AG10803 (cell line): ENCODE measurements around the gene TPO.

Source experiments
- DNase-seq: peaks from one replicate; pipeline ENCODE4 v3.0.0; 2010; ENCODE audit warnings: low read depth
- H3K4me3 ChIP-seq: 2 replicates; pipeline ENCODE4 v1.5.1; 2011; ENCODE audit warnings: mild to moderate bottlenecking, low read length, control low read depth
- TF ChIP-seq, protein P1 (sequence below): conservative IDR thresholded peaks from 2 replicates; pipeline ENCODE4 v1.5.1; 2011; ENCODE audit warnings: mild to moderate bottlenecking, low read length, control low read depth, inconsistent platforms

The TPO gene

DNA sequence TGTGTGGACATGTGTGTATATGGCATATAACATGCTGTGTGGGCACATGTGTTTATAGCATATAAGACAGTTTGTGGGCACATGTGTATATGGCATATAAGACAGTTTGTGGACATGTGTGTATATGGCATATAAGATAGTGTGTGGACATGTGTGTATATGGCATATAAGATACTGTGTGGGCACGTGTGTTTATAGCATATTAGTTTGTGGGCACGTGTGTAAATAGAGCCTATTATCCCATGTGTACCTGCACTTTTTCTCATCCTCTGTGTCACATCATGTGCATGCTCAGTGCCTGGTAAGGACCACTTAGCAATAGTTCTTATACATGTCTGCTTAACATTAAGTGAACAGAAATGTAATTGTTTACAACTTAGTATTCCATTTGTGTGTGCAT is 45.2 kb downstream of the TPO start:
- TF ChIP-seq, protein P1, sequence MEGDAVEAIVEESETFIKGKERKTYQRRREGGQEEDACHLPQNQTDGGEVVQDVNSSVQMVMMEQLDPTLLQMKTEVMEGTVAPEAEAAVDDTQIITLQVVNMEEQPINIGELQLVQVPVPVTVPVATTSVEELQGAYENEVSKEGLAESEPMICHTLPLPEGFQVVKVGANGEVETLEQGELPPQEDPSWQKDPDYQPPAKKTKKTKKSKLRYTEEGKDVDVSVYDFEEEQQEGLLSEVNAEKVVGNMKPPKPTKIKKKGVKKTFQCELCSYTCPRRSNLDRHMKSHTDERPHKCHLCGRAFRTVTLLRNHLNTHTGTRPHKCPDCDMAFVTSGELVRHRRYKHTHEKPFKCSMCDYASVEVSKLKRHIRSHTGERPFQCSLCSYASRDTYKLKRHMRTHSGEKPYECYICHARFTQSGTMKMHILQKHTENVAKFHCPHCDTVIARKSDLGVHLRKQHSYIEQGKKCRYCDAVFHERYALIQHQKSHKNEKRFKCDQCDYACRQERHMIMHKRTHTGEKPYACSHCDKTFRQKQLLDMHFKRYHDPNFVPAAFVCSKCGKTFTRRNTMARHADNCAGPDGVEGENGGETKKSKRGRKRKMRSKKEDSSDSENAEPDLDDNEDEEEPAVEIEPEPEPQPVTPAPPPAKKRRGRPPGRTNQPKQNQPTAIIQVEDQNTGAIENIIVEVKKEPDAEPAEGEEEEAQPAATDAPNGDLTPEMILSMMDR = no peak
- H3K4me3 ChIP-seq = no peak overlapping the region
- no peak for DNase-seq

DNA sequence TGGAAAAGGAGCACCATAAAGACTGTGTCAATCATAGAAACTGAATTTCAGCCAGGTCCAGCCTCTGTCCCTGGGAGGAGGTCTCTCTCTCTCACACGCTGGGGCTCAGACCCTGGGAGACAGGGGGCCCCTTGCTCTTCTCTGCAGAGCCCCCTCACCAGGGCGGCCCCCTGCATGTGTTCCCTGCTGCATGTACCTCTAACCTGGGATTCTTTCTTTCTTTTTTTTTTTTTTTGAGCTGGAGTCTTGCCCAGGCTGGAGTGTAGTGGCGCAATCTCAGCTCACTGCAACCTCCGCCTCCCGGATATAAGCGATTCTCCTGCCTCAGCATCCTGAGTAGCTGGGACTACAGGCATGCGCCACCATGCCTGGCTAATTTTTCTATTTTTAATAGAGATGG is 46.5 kb downstream of the TPO start:
- TF ChIP-seq, protein P1 = no peak
- H3K4me3 ChIP-seq = no peak overlapping the region
- no peak for DNase-seq

DNA sequence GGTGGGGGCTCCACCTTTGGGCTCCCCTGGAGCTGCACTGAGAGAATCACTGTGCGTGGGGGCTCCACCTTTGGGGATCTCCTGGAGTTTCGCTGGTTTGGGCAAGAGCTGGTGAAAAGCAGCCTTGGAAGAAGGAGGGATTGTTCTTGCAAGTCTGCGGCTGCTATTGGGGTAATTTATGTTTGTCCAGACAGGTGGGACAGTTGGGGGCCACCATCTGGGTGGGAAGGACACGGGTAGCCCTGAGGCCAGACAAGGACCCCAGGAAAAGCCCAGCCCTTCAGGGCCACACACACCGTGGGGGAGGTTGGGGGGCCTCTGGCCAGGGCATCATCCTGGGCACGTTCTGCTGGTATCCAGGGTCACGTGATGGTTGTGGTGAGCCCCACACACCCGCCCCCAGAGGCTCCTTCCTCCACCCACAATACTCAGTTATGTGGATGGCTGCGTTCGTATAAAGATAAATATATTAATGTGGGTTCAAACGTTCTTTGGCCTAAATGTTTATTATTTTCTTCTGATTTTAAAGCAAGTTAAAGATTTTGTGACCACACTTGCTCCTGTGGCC is 47.7 kb downstream of the TPO start:
- H3K4me3 ChIP-seq = no peak overlapping the region
- TF ChIP-seq, protein P1 = no peak
- no peak for DNase-seq

DNA sequence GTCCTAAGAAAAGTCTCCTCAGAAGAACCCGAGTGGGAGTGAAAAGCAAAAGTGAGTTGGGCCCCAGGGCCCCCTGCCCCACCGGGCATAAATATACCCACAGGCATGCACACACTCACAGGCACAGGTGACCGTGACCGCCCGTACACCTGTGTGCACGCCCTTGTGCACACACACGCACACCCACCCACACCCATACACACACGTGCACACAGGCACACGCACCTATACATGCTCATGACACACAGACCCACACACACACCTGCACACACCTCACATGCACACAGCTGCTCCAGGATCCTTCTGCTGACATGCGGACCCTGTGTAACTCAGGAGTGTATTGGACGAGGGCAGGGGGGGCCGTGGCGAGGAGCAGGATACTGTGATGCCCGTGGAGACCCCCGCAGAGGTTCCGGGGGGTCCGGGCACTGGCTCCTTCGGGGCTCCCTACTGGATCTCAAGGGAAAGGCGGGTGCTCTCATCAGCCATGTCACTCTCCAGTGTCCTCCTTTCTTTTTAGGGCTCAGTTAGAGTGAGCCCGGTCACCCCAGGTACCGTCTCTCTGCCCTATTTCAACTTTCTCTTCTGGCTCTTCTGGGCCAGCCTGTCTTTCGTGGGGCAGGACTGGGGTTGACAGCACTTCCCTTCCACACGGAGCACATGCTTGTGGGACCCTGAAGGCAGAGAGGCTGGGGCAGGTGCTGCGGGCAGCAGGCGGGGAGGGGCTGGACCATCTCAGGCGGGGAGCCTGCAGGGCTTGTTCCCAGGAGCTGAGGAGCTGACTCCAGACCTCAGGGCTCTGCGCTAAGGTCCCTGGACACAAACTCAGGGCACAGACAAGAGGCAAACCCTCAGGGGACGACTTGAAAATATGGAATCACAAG is 48.5 kb downstream of the TPO start:
- TF ChIP-seq, protein P1 = no peak
- no peak for DNase-seq
- no peak overlapping the region for H3K4me3 ChIP-seq

DNA sequence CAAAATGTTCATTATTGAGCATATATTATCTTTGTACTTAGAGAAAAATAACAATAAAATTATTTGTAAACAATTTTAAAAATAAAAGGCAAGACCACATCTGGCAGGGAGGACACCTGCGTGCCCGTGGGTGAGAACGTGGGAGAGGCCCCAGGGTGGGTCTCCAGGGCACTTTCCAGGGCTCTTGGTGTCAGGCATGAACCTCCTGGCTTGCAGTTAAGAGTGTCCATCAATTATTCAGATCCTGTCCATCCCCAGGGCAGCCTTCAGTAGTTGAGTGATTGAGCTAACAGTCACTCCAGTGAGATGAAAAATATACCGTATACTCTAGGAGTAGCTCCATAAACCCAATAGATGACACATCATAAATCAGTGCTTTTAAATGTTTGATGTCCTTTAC is 49.7 kb downstream of the TPO start:
- DNase-seq = no peak
- H3K4me3 ChIP-seq = no peak overlapping the region
- TF ChIP-seq, protein P1 = no peak

DNA sequence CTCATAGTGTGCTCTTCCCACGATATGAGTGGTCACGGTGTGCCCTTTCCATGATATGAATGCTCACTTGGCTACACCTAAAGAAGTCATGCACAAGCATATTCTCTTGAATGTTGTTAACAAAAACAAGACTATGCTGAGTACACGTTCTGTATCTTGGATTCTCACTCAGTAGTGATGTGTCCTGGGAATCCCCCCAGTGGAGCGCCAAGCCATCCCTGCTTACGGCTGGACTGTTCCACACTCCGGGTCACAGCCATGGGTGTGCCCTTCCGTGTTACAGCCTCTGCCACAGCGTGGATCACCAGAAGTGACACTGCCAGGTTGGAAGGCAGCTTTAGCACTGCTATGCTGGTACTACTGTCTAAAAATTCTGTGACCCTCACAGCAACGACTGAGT is 59.1 kb downstream of the TPO start:
- H3K4me3 ChIP-seq = no peak overlapping the region
- TF ChIP-seq, protein P1 = no peak
- DNase-seq = no peak
